ENCODE measurements around the gene CCDC110. TPM values are rescaled to one million over a fixed set of nuclear protein-coding genes. Genes with fewer than 3 reads are reported as not detected.

Gene CCDC110
- total and polyA plus RNA-seq, 2 of the 13 experiments (the other 11 are each of a cell fraction or from before 2014, with no cell fraction given), result not detected

GRCh38 chr4:185470501-185471195 lies 885 bp downstream of the CCDC110 start (continued):
- TF ChIP-seq ZNF530 (CRISPR knock-in tag; IDR thresholded peaks at IDR 0.05; ENCODE audit: low read depth), result no peak
- no peak for TF ChIP-seq ZNF275 (CRISPR knock-in tag; IDR thresholded peaks at IDR 0.05; ENCODE audit: borderline replicate concordance)
- TF ChIP-seq, protein P1, sequence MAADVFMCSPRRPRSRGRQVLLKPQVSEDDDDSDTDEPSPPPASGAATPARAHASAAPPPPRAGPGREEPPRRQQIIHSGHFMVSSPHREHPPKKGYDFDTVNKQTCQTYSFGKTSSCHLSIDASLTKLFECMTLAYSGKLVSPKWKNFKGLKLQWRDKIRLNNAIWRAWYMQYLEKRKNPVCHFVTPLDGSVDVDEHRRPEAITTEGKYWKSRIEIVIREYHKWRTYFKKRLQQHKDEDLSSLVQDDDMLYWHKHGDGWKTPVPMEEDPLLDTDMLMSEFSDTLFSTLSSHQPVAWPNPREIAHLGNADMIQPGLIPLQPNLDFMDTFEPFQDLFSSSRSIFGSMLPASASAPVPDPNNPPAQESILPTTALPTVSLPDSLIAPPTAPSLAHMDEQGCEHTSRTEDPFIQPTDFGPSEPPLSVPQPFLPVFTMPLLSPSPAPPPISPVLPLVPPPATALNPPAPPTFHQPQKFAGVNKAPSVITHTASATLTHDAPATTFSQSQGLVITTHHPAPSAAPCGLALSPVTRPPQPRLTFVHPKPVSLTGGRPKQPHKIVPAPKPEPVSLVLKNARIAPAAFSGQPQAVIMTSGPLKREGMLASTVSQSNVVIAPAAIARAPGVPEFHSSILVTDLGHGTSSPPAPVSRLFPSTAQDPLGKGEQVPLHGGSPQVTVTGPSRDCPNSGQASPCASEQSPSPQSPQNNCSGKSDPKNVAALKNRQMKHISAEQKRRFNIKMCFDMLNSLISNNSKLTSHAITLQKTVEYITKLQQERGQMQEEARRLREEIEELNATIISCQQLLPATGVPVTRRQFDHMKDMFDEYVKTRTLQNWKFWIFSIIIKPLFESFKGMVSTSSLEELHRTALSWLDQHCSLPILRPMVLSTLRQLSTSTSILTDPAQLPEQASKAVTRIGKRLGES (CRISPR knock-in tag; IDR thresholded peaks at IDR 0.05; ENCODE audit: borderline replicate concordance), result no peak
- TF ChIP-seq, protein P2, sequence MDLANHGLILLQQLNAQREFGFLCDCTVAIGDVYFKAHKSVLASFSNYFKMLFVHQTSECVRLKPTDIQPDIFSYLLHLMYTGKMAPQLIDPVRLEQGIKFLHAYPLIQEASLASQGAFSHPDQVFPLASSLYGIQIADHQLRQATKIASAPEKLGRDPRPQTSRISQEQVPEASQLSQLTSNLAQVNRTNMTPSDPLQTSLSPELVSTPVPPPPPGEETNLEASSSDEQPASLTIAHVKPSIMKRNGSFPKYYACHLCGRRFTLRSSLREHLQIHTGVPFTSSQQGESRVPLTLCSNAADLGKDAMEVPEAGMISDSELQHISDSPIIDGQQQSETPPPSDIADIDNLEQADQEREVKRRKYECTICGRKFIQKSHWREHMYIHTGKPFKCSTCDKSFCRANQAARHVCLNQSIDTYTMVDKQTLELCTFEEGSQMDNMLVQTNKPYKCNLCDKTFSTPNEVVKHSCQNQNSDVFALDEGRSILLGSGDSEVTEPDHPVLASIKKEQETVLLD (CRISPR knock-in tag; IDR thresholded peaks at IDR 0.05; ENCODE audit: low read depth), result no peak
- TF ChIP-seq ZNF501 (CRISPR knock-in tag; IDR thresholded peaks at IDR 0.05), result 0 out of 2 replicates have a peak, but pooled peaks have one; percentile 21
- TF ChIP-seq, protein P3, sequence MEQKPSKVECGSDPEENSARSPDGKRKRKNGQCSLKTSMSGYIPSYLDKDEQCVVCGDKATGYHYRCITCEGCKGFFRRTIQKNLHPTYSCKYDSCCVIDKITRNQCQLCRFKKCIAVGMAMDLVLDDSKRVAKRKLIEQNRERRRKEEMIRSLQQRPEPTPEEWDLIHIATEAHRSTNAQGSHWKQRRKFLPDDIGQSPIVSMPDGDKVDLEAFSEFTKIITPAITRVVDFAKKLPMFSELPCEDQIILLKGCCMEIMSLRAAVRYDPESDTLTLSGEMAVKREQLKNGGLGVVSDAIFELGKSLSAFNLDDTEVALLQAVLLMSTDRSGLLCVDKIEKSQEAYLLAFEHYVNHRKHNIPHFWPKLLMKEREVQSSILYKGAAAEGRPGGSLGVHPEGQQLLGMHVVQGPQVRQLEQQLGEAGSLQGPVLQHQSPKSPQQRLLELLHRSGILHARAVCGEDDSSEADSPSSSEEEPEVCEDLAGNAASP (CRISPR knock-in tag; IDR thresholded peaks at IDR 0.05; ENCODE audit: borderline replicate concordance), result no peak
- TF ChIP-seq ZNF652 (CRISPR knock-in tag; IDR thresholded peaks at IDR 0.05; ENCODE audit: borderline replicate concordance, low read depth), result peak; percentile 63; the same call in 1 of the 2 replicates
- TF ChIP-seq PCBP1 (IDR thresholded peaks at IDR 0.05; ENCODE audit: borderline replicate concordance, low read depth, low read length), result no peak
- peak; percentile 96 for TF ChIP-seq ZNF768 (CRISPR knock-in tag; IDR thresholded peaks at IDR 0.05)
- no peak for TF ChIP-seq ZNF616 (CRISPR knock-in tag; IDR thresholded peaks at IDR 0.05; ENCODE audit: low read depth)
- no peak for TF ChIP-seq PATZ1 (CRISPR knock-in tag; IDR thresholded peaks at IDR 0.05)
- no peak for TF ChIP-seq ZNF879 (CRISPR knock-in tag; IDR thresholded peaks at IDR 0.05)
- TF ChIP-seq, protein P4, sequence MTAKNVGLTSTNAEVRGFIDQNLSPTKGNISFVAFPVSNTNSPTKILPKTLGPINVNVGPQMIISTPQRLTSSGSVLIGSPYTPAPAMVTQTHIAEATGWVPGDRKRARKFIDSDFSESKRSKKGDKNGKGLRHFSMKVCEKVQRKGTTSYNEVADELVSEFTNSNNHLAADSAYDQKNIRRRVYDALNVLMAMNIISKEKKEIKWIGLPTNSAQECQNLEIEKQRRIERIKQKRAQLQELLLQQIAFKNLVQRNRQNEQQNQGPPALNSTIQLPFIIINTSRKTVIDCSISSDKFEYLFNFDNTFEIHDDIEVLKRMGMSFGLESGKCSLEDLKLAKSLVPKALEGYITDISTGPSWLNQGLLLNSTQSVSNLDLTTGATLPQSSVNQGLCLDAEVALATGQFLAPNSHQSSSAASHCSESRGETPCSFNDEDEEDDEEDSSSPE (CRISPR knock-in tag; IDR thresholded peaks at IDR 0.05), result no peak
- no peak for TF ChIP-seq ZNF605 (CRISPR knock-in tag; IDR thresholded peaks at IDR 0.05)
